Measurements from ENCODE around the gene SEPHS2. TPM values are rescaled to one million over a fixed set of nuclear protein-coding genes. Genes with fewer than 3 reads are reported as not detected.

SEPHS2 gene
- total and polyA plus RNA-seq, 2 donors, result 7.1 to 45.8 TPM

GRCh38 chr16:30395155-30395991, 50.3 kb downstream of the SEPHS2 start, which contains the start of gene ZNF48:
Gene ZNF48 (plus strand): TSS chr16:30395420. CDS start chr16:30395795, 375 bp downstream.
- Histone ChIP-seq H3K4me1 (ENCODE audit: insufficient read depth) (no peaks in the 10 kb centered on the region), H3K36me3 (ENCODE audit: insufficient read depth) (no peaks in the 10 kb centered on the region), H3K4me3 (ENCODE audit: low read depth, low read length) (peak within 1 kb of the TSS; percentile 97), H3K27ac (ENCODE audit: low read depth) (peak within 1 kb of the TSS; percentile 42)
- DNase-seq (ENCODE audit: extremely low spot score), result no peak
- under 1% methylated on average over 103 of the region's 103 CpGs for WGBS

GRCh38 chr16:30394592-30395154, 51.0 kb downstream of the SEPHS2 start:
- Histone ChIP-seq H3K27ac (ENCODE audit: low read depth) (peak overlapping the region; percentile 42), H3K4me3 (ENCODE audit: low read depth, low read length) (peak overlapping the region; percentile 97), H3K4me1 (ENCODE audit: insufficient read depth) (no peaks in the 10 kb centered on the region), H3K36me3 (ENCODE audit: insufficient read depth) (no peaks in the 10 kb centered on the region)
- no peak for DNase-seq (ENCODE audit: extremely low spot score)
- 5% methylated on average over 31 of the region's 31 CpGs for WGBS

Small RNA genes within 50 kb of the gene (small RNA-seq; reads per million reads assigned to genes)
- gene RF00019 (not detected), gene RF00406 (0.15 reads per million), gene RNU7-61P (not detected)

Other genes with a start within 250 kb of the SEPHS2 start
- gene SULT1A3, start 246.6 kb downstream of the SEPHS2 start, total RNA-seq, result 3.2 TPM
- gene SULT1A3, start 246.6 kb downstream of the SEPHS2 start, polyA plus RNA-seq, result 7.5 TPM
- gene NPIPB13, start 197.4 kb downstream of the SEPHS2 start, total RNA-seq, result 3.8 TPM
- 3.7 TPM for gene NPIPB13, start 197.4 kb downstream of the SEPHS2 start, polyA plus RNA-seq
- 20.0 TPM for gene CD2BP2, start 90.6 kb downstream of the SEPHS2 start, total RNA-seq
- gene CD2BP2, start 90.6 kb downstream of the SEPHS2 start, polyA plus RNA-seq, result 50.2 TPM
- gene TBC1D10B, start 75.4 kb downstream of the SEPHS2 start, total RNA-seq, result 18.9 TPM
- 29.5 TPM for gene TBC1D10B, start 75.4 kb downstream of the SEPHS2 start, polyA plus RNA-seq
- 165 TPM for gene MYL11, start 71.1 kb downstream of the SEPHS2 start, total RNA-seq
- gene MYL11, start 71.1 kb downstream of the SEPHS2 start, polyA plus RNA-seq, result 1.4 TPM
- gene SEPTIN1, start 63.3 kb downstream of the SEPHS2 start, total RNA-seq, result 0.37 TPM
- 3.5 TPM for gene SEPTIN1, start 63.3 kb downstream of the SEPHS2 start, polyA plus RNA-seq
- 6.7 TPM for gene ZNF48, start 50.5 kb downstream of the SEPHS2 start, total RNA-seq
- gene ZNF48, start 50.5 kb downstream of the SEPHS2 start, polyA plus RNA-seq, result 10.2 TPM
- gene ZNF771, start 38.3 kb downstream of the SEPHS2 start, total RNA-seq, result 5.2 TPM
- 18.6 TPM for gene ZNF771, start 38.3 kb downstream of the SEPHS2 start, polyA plus RNA-seq
- 8.0 TPM for gene DCTPP1, start 15.8 kb downstream of the SEPHS2 start, total RNA-seq
- 36.7 TPM for gene DCTPP1, start 15.8 kb downstream of the SEPHS2 start, polyA plus RNA-seq
- 4.1 TPM for gene ITGAL, start 26.9 kb upstream of the SEPHS2 start, total RNA-seq
- gene ITGAL, start 26.9 kb upstream of the SEPHS2 start, polyA plus RNA-seq, result 1.8 TPM
- 17.7 TPM for gene ZNF768, start 80.7 kb upstream of the SEPHS2 start, total RNA-seq
- gene ZNF768, start 80.7 kb upstream of the SEPHS2 start, polyA plus RNA-seq, result 50.6 TPM
- gene ZNF747, start 89.0 kb upstream of the SEPHS2 start, total RNA-seq, result 13.3 TPM
- 11.9 TPM for gene ZNF747, start 89.0 kb upstream of the SEPHS2 start, polyA plus RNA-seq
- 5.7 TPM for gene ZNF764, start 112.5 kb upstream of the SEPHS2 start, total RNA-seq
- 8.1 TPM for gene ZNF764, start 112.5 kb upstream of the SEPHS2 start, polyA plus RNA-seq
- gene ZNF688, start 125.8 kb upstream of the SEPHS2 start, total RNA-seq, result 10.0 TPM
- gene ZNF688, start 125.8 kb upstream of the SEPHS2 start, polyA plus RNA-seq, result 15.6 TPM
- 15.7 TPM for gene ZNF785, start 139.8 kb upstream of the SEPHS2 start, total RNA-seq
- 7.5 TPM for gene ZNF785, start 139.8 kb upstream of the SEPHS2 start, polyA plus RNA-seq
- 5.6 TPM for gene ZNF689, start 164.5 kb upstream of the SEPHS2 start, total RNA-seq
- 8.8 TPM for gene ZNF689, start 164.5 kb upstream of the SEPHS2 start, polyA plus RNA-seq
- gene PRR14, start 205.1 kb upstream of the SEPHS2 start, total RNA-seq, result 6.9 TPM
- 55.3 TPM for gene PRR14, start 205.1 kb upstream of the SEPHS2 start, polyA plus RNA-seq
- 18.8 TPM for gene FBRS, start 212.6 kb upstream of the SEPHS2 start, total RNA-seq
- 52.3 TPM for gene FBRS, start 212.6 kb upstream of the SEPHS2 start, polyA plus RNA-seq

Measured in urinary bladder (tissue), 4 donors.